ENCODE measurements around the gene TEX36. TPM values are rescaled to one million over a fixed set of nuclear protein-coding genes. Genes with fewer than 3 reads are reported as not detected.

TEX36 gene
- total and polyA plus RNA-seq, 2 of the 13 experiments (the other 11 are each of a cell fraction or from before 2014, with no cell fraction given): not detected

- TF ChIP-seq ZNF230 (CRISPR knock-in tag; IDR thresholded peaks at IDR 0.05): no peak
- TF ChIP-seq ZNF335 (CRISPR knock-in tag; IDR thresholded peaks at IDR 0.05): no peak
- no peak for TF ChIP-seq ZBTB38 (CRISPR knock-in tag; IDR thresholded peaks at IDR 0.05)
- TF ChIP-seq RBM22 (optimal IDR thresholded peaks at IDR 0.05; ENCODE audit: low read length): no peak
- no peak for TF ChIP-seq NBN (conservative IDR thresholded peaks at IDR 0.05)
- no peak for TF ChIP-seq ZNF704 (CRISPR knock-in tag; IDR thresholded peaks at IDR 0.05; ENCODE audit: borderline replicate concordance)
- TF ChIP-seq ZBTB10 (CRISPR knock-in tag; IDR thresholded peaks at IDR 0.05; ENCODE audit: borderline replicate concordance): no peak
- TF ChIP-seq IRX3 (CRISPR knock-in tag; IDR thresholded peaks at IDR 0.05; ENCODE audit: borderline replicate concordance, low read depth): no peak
- TF ChIP-seq HMG20A (CRISPR knock-in tag; IDR thresholded peaks at IDR 0.05; ENCODE audit: borderline replicate concordance): no peak
- TF ChIP-seq ZNF12 (CRISPR knock-in tag; IDR thresholded peaks at IDR 0.05): no peak
- no peak for TF ChIP-seq SMARCC2 (IDR thresholded peaks at IDR 0.05)
- TF ChIP-seq RNF2 (conservative IDR thresholded peaks at IDR 0.05; ENCODE audit: low read depth): no peak
- TF ChIP-seq ZMYM3 (CRISPR knock-in tag; IDR thresholded peaks at IDR 0.05): no peak
- Histone ChIP-seq H3K9me3 (ENCODE audit: low read length) (no peaks in the 10 kb centered on the region), H3K9ac (ENCODE audit: insufficient read depth, low read depth, low read length) (no peak overlapping the region), H3K27ac (ENCODE audit: extremely low read length, insufficient read depth, low read length) (no peak overlapping the region), H3K4me3 (replicated peaks in 1 of 3; ENCODE audit: insufficient read depth in 1 of 3, low read depth in 2 of 3, low read length in 3 of 3) (no peak overlapping the region), H2AFZ (ENCODE audit: low read length) (no peak overlapping the region), H3K79me2 (ENCODE audit: insufficient read depth, low read length) (peaks cover 19% of the 10 kb centered on the region), H3K36me3 (replicated peaks in 1 of 2; ENCODE audit: control insufficient read depth in 1 of 2, insufficient read depth in 2 of 2, low read length in 2 of 2) (peaks cover 9 to 62% of the 10 kb centered on the region in 2 experiments), H3K4me1 (ENCODE audit: insufficient read depth, low read length) (peaks cover 25% of the 10 kb centered on the region), H4K20me1 (ENCODE audit: insufficient read depth, low read length) (no peaks in the 10 kb centered on the region), H3K4me2 (ENCODE audit: low read depth, low read length) (no peak overlapping the region), H3K27me3 (ENCODE audit: control insufficient read depth in 1 of 2, insufficient read depth in 2 of 2, low read length in 2 of 2) (no peaks in the 10 kb centered on the region; a peak in 1 of 5 replicates)
- in situ Hi-C loops (cut with HindIII; ENCODE audit: extremely low pct_ligation_motif_present, low pct_unique_long_range_greater_than_20kb): no loop called here
- intact Hi-C loops (cut with micrococcal nuclease; ENCODE audit: unreplicated experiment): no loop called here
- DNase-seq (ENCODE audit: low spot score) (no peak), FAIRE-seq (no peak), ATAC-seq (no peak)
- WGBS (ENCODE audit: low lambda C conversion rate): 95% methylated on average over 1 of the region's 1 CpG
- ChIA-PET CTCF (ENCODE audit: low intra/inter-chr PET ratio, low total read pairs) (no interaction called here), POLR2A (no interaction called here)
- BruUV-seq (replicated peaks): no TSS peak
These were observed 39.8 kb upstream of the TEX36 start for GRCh38 chr10:125722811-125723210.

All from HepG2 (cell line).